Mesodermal cell (in vitro differentiated cells): ENCODE data around the gene PNISR.

ENCODE experiments used
- H3K27ac ChIP-seq: 2 replicates; pipeline ENCODE4 v1.7.0; 2013; ENCODE audit warnings: mild to moderate bottlenecking, low read depth, low read length, moderate library complexity; ENCODE audit not compliant: severe bottlenecking
- H3K36me3 ChIP-seq: 2 replicates; pipeline ENCODE4 v1.7.1; 2013; ENCODE audit warnings: mild to moderate bottlenecking, low read length, moderate library complexity; ENCODE audit not compliant: control insufficient read depth, insufficient read depth
- H3K4me1 ChIP-seq: one replicate; pipeline ENCODE4 v1.7.1; 2013; ENCODE audit warnings: mild to moderate bottlenecking, low read length; ENCODE audit not compliant: insufficient read depth, control insufficient read depth, poor library complexity, severe bottlenecking
- H3K4me3 ChIP-seq: 2 replicates; pipeline ENCODE4 v1.7.0; 2013; ENCODE audit warnings: low read length, control low read depth, mild to moderate bottlenecking; ENCODE audit not compliant: insufficient read depth, poor library complexity, severe bottlenecking; ENCODE audit errors: extremely low read depth
- H3K9me3 ChIP-seq: 2 replicates; pipeline ENCODE4 v1.7.1; 2013; ENCODE audit warnings: mild to moderate bottlenecking, low read length, moderate library complexity; ENCODE audit not compliant: control insufficient read depth
- WGBS, 2 experiments: methylation state at CpG; one replicate each; pipeline ENCODE4 v1.1.5; 2013; ENCODE audit warnings: missing lambda C conversion rate in 2 of 2; ENCODE audit not compliant: insufficient coverage in 2 of 2; 5-methylcytosine and 5-hydroxymethylcytosine counted together

PNISR gene

DNA sequence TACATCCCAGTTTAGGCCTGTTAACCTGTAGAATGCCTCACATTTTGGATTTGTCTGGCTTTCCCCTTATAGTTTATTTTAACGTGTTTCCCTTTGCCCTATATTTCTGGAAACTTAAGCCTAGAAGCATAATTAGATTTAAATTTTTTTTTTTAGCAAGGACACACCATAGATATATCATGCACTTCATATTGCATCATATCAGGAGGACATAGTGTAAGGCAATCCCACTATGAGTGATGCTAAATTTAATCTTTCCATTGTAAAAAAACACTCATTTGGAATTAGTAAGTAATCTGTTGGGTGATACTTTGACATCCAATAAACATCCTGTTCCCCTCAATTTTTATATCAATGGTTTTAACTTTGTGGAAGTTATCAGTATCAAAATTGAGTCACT is 65.3 kb downstream of the PNISR start:
- no CpG with 5 or more reads among the region's 1 CpG for WGBS, 2 experiments
- no peaks in the 10 kb centered on the region for H3K9me3 ChIP-seq

DNA sequence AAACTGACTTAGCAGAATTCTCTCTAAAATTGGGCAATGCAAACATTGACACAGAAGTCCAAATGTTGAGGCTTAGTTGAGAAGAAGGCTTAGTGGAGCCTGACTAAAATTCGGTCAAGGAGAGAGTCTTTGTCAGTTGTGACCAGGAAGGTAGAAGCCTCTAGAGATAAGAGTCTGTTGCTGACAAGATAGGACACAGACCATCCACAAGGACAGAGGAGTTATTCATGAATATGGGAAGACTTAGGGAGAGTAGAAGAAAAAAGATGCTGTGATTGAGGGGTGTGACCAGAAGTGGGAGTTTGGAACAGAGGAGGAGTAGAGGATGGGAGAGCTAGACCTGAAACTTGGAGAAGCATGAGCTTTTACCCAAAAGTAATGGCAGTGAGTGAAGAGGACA is 68.5 kb downstream of the PNISR start:
- 83 to 91% methylated on average over 1 of the region's 1 CpG for WGBS, 2 experiments
- H3K4me1 ChIP-seq, result no peaks in the 10 kb centered on the region
- H3K36me3 ChIP-seq, result no peaks in the 10 kb centered on the region
- H3K9me3 ChIP-seq, result no peaks in the 10 kb centered on the region
- no peak overlapping the region for H3K4me3 ChIP-seq
- H3K27ac ChIP-seq, result no peak overlapping the region

More for the DNA sequence above, 65.3 kb downstream of the PNISR start:
- H3K27ac ChIP-seq, result no peak overlapping the region
- H3K4me3 ChIP-seq, result no peak overlapping the region
- no peaks in the 10 kb centered on the region for H3K4me1 ChIP-seq
- H3K36me3 ChIP-seq, result no peaks in the 10 kb centered on the region

DNA sequence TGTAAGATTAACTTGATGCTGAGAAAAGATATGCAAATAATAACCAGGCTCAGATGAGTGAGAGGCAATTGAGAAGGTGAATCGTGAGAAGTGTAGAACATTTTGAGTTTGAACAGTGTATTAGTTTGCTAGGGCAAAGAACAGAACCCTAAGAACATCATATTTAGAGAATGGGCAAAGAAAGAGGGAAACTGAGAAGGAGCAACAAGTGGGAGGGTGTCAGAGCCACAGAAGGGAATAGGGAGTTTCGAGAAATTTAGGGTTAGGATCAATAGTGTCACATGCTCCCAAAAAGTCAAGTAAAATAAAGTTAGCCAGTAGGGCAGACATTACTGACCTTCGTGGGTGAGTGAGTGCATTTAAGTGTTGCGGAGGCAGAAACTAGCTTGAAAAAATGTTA is 70.1 kb downstream of the PNISR start:
- Histone ChIP-seq H3K9me3 (no peaks in the 10 kb centered on the region), H3K36me3 (no peaks in the 10 kb centered on the region), H3K4me1 (no peaks in the 10 kb centered on the region), H3K4me3 (no peak overlapping the region), H3K27ac (no peak overlapping the region)
- WGBS, 2 experiments, result 63 to 86% methylated on average over 3 to 4 of the region's 4 CpGs

DNA sequence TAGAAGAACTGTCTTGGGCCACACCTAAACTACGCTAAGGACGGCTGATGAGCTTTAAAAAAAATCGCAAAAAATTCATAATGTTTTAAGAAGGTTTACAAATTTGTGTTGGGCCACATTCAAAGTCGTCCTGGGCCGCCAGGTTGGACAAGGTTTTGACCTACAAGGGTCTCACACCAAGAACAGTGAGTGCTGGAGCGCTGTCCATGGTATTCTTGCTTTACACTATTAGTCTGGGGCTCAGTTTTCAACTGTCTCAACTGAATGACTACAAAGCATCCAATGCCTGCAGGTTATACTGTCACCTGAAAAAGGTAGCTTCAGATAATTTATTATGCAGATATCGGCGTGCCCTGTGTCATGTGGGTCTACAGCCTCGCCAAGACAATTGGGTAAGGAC is 72.0 kb downstream of the PNISR start:
- no peak overlapping the region for H3K4me3 ChIP-seq
- H3K4me1 ChIP-seq, result no peaks in the 10 kb centered on the region
- no peak overlapping the region for H3K27ac ChIP-seq
- no peaks in the 10 kb centered on the region for H3K36me3 ChIP-seq
- no peaks in the 10 kb centered on the region for H3K9me3 ChIP-seq
- WGBS, 2 experiments, result 75 to 85% methylated on average over 9 of the region's 9 CpGs

DNA sequence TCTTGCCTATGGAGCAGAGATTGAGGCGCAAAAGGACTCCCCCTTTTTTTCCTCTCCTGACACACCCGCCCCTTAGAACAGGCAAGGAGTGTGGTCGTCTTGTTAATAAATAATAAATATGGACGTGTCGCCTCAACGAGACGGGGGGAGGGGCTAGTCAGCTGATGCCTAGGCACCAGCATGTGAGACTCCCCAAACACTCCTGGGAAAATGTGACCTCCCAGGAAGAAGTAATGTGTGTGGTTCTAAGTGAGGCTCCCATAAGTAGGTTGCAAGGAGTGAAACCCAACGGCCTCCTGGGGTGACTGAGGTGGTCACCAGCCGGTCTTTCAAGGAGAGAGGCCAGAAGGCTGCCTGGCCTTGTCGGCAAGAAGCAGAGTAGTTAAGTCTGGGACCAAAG is 74.5 kb downstream of the PNISR start:
- no peak overlapping the region for H3K4me3 ChIP-seq
- no peak overlapping the region for H3K27ac ChIP-seq
- H3K36me3 ChIP-seq, result no peaks in the 10 kb centered on the region
- WGBS, 2 experiments, result 62 to 73% methylated on average over 2 to 6 of the region's 10 CpGs
- no peaks in the 10 kb centered on the region for H3K9me3 ChIP-seq
- no peaks in the 10 kb centered on the region for H3K4me1 ChIP-seq

DNA sequence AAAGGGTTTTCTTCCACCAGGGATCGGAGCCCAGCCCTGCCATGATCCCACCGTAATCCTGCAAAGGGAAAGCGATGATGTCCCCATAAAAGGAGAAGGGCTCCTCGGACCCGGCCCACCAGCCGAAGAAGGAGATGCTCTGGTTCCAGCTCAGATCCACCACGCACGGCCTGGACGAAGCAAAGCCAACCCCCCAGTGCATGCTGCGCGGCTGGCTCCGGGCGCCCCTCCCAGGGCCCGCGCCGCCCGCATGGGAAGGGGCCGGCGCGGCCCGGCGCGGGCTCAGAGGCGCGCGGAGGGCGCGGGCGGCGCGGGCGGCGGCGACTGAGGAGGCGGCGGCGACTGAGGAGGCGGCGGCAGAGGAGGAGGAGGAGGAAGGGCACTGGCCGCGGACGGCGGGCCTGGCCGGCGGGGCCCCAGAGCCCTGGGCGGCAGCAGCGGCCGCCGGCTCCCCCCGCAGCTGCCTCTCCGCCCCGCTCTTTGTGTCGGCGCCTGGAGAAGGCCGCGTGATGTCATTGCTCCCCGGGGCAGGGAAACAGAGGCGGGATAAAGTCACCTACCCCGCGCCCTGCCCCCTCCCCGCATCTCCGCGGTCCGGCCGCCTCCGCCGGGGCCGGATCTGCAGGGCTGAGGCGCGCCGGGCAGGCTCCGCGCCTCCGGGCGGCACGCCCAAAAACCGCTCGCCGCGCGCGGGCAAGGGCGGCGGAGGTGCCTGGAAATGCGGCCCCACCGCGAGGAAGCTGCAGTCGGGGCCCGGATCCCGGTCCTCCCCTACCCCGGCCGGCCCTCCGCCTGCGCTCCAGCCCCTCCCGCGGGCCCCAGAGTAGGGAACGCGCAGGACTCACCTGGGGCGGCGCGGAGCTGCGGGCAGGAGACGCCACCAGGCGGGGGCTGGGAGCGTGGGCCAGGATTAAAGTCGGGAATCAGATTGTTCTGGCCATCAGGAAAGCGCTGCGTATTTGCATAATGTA is 75.7 kb downstream of the PNISR start, which contains the start of gene FAXC:
Gene FAXC, minus strand, starts transcription at position 504 of the 971 bp plus-strand sequence. Its CDS starts 302 bp downstream, at position 202.
- Histone ChIP-seq H3K9me3 (no peaks in the 10 kb centered on the region), H3K4me3 (peak within 1 kb of the TSS; percentile 64), H3K27ac (no peak within 1 kb of the TSS), H3K36me3 (no peaks in the 10 kb centered on the region), H3K4me1 (peaks cover 3% of the 10 kb centered on the region)
- WGBS, 2 experiments, result 1% methylated on average over 61 to 85 of the region's 108 CpGs

DNA sequence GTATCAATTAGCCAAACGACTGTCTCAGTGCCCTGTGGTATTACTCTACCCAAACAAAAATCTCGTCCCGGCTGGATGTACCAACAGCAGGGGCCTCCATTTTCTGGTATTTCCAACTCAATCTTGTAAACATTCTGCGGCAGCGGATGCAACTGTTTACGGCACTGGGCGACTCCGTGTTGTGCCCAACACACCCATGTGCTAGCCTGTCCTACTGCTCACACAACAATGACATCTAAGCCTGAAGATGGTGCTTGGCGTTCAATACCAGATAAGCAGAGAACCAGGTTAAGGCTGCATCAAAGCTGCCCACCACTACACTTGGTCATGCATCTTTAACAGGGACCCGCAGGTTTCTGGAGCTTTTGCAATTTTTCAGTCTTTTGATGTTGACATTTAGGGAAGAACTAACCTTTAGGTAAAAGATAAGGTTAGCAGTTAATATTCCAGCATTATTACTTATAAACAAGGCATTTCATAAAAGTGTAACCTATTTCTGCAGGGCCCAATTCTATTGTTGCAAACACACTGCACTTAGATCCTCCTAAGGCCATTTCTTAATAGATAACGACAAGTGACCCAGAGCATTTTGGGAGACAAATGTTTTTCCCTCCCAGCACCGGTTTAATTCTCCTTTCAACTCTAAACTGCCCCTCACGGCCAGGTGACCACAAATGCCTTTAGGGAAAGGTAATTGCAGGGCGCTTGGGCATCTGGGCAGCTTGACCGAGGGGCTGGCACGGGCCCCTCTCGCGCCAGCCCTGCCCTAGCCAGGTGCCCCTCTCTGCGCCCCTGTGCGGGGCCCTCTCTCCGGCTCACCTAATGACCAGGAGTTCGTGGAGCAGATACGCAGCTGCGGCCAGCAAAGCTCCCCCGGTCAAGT is 76.6 kb downstream of the PNISR start:
- no peaks in the 10 kb centered on the region for H3K36me3 ChIP-seq
- H3K9me3 ChIP-seq, result no peaks in the 10 kb centered on the region
- H3K4me1 ChIP-seq, result peaks cover 11% of the 10 kb centered on the region
- H3K27ac ChIP-seq, result no peak overlapping the region
- H3K4me3 ChIP-seq, result peak overlapping the region; percentile 64
- 40 to 51% methylated on average over 16 to 24 of the region's 25 CpGs for WGBS, 2 experiments
